DMS79 treated with DMSO at 0.1 percent for 48 hours (cell line): ENCODE results near the gene NUDT21.

Experiments used
- DNase-seq: peaks from one replicate; lab custom pipeline; 2025; lab: John Stamatoyannopoulos, UW

The NUDT21 gene

DNA sequence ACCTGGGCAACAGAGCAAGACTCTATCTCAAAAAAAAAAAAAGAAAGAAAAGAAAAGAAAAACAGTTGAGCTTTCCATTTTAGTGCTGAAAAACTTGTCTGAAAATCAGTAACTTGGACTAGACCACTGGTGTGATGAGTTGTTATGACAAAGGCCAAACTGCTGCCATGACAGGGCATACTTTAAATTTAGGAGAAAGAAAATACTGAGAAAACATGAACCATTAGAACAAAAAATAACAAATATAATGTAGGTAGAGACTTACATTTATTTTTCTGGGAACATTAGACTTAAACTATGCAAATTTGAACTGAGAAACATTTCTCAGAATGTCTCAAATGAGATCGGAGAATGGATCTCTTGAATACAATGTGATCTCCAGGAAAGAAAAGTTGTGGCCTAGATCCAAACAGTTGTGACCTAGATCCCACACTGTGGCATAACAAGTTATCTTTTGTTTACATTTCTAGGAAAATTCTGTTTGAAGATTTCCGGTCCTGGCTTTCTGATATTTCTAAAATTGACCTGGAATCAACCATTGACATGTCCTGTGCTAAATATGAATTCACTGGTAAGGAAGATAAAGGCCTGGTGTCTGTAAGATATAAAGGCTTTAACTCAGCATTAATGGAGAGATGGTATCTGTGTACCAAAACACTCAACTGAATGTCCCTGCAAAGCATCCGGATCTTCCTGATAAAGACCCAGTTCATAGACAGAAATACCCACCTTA is 11.1 kb upstream of the NUDT21 start:
- DNase-seq, result no peak

DNA sequence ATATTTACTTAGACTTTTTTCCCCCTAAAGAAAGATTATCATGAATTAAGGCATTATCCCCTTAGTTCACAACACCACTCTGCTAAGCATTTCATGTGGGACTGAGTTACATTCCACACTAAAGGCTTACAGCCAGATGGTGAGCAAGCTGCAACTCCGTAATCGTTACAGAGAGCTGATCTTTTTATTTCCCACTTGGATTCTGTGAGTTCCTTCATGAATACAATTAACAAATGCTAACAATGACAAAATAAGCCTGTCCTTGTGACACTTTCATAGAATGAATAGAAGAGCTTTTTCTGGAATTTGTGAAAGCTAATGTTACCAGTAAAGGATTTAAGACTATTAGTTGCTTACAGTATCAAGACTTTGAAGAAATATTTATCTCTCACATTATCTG is 9.0 kb upstream of the NUDT21 start:
- no peak for DNase-seq

DNA sequence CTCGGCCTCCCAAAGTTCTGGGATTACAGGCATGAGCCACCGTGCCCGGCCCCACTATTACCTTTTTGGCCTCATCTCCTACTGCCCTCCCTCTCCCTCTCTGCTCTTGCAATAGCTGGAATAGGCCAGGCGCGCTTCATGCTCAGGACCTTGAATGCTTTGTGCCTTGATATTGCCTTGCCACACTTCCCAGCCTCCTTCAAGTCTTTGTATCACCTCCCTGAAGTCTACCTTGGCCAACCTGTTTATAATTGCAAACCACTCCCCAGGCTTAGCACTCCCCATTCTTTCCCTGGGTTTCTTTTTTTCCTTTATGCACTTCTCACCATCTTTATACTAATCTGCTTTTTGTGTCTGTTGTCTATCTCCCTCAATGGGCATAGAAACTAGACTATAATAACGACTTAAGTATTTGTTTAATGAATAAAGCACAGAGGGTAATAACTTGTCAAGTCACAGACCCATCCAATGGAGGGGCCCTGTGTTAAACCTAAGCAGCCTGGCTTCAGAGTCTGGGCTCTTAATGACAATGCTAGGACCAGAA is 6.9 kb upstream of the NUDT21 start:
- DNase-seq, result no peak

DNA sequence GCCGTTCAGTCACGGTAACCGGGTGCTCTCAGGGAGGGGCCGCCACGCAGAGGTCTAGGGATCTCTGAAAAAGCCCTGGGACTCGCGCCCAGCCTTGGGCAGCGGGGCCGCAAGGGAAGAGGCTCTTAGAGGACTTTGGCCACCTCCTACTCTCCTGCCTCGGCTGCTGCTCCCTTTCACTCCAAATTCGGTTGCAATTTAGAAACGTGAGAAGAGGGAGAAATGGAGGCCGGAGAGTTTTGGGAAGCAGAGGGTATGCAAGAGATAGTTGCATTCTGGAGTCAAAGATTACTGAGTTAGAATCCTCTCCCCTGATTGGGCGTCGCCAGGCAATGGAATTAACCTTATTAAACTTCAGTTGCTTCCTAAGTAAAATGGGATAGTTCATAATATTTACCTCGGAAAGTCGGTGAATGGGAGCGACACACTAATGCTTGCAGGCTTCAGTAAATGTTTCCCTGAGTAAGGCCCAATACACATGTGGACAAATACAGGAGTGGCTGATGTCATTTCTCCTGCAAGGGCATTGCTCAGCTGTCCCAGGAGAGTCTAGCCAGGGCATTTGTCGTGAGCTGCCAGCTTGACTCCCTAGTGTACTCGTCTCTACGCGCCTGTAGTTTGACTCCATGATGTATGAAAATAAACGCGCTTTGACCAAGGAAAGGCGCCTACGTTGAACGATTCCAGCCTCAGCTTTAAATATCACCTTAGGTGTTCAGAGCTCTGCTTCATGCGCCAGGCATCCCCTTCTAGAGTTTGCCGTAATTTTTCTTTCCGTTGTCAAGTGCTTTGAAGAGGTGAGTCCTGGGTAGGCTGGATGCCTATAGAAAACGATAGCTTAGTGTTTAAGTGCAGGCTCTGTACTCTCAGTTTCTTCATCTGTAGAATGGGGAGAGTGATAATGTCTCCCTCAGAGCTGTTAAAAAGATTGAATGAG is 889 bp upstream of the NUDT21 start:
- DNase-seq, result peak; percentile 19

DNA sequence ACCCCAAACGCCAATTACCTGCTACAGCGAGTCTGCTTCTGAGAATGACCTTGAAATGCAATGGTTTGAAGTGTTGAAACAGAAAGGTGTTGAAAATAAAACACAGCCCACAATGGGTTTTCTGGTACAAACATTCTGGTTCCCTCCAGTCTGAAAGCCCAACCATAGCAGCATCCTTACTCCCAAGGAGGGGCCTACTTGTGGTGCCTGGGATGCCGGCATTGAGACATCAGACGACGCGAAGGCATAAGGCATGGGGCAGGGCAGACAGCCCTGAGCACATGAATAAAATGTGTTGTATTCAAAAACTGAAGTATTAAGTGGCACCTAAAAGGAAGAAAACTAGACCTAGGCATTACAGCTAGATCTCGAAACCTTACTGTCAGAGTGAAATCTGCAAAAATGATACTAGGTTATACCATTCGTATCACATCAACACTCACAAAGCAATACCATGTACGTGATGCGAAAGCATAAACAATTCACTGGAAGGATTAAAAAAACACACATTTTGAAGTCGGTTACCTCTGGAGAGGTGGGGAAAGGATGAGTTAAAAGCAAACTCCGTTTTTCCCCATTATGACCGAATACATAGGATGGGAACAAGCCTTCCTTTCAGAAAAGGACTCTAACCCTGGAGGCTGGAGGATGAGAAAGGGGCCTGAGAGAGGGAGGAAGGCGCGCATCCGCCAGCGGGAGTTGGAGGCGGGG is 702 bp downstream of the NUDT21 start:
- DNase-seq, result peak; percentile 20

DNA sequence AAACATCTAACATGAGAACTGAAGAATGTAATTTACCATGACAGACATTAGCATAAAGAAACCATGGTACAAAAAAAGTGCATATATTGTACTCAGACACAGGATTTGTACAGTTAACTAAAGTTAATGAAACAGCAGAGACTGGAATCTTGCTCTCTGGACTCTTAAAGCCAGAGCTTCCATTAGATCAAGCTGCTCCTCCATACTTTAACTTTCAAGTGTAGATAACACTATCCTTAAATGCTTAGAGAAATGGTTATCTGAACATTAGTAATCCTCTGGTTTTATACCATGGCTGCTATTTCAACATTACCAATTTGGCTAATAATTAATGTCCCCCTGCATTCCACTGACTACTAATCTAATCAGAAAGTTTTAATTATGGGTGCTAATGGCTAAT is 3.1 kb downstream of the NUDT21 start:
- DNase-seq, result no peak

DNA sequence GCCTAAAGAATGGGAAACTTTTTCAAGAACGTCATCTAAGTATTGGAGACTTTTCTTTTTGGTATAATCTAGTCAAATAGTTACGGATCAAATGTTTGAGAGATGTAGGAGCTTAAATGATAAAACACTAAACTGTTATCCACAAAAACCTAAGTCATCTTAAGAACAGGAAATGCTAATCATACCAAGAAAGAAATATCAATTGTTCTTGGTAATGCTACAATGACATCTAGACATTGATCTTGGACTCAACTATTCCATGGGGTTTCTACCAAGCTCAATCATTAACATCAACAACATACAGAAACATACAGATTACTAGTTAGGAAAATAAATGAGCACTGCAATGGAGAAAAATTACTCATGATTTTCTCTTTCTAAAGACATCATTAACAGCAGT is 3.8 kb downstream of the NUDT21 start:
- DNase-seq, result no peak

DNA sequence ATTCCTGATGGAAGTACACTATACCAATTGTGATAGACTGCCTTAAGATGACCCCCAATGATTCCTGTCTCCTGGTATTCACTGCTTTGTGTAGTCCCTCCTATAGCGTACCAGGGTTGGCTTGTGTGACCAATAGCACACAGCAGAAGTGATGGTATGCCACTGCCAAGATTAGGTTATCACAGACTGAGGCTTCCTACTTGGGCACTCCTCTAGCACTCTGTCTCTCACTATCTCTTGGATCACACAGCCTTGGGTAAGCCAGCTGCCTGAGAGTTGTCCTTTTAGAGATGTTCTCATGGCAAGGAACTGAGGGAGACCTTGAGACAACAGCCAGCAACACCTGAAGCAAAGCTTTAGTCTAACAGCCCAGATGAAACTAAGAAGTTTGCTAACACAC is 13.1 kb downstream of the NUDT21 start:
- DNase-seq, result no peak

DNA sequence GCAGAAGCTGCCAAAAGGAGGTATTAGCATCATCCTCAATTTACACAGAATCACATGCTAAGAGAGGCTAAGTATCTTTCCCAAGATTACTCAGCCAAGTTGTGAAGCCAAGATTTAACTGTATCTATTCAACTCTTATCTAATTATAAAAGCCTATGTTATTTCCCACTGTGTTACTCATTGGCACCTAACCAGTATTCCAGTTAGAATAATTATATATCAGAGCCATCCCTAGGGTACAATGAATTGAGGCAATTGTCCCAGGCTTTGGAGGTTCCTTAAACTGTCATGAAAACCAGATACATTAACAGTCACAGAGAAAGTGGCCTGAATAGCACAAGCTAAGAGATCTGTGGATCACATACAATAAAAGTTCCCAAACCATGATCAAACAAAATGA is 14.9 kb downstream of the NUDT21 start:
- no peak for DNase-seq

DNA sequence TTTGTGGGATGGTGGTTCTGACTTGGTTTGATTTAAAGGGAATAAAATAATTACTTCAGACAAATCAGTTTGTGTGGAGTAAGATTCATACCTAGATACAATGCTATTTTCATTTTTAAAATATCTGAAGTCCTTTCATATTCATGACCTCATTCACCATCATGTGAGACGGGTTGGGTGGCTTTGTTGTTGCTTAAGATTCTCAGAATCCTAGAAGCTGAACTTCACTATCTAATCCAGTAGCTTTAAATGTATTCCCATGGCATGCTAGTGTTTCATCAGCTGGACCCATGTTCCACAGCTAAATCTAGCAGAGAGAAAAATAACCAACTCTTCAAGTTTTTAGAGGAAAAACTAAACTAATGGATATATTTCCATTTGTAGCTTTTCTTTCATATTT is 23.0 kb downstream of the NUDT21 start:
- DNase-seq, result no peak

DNA sequence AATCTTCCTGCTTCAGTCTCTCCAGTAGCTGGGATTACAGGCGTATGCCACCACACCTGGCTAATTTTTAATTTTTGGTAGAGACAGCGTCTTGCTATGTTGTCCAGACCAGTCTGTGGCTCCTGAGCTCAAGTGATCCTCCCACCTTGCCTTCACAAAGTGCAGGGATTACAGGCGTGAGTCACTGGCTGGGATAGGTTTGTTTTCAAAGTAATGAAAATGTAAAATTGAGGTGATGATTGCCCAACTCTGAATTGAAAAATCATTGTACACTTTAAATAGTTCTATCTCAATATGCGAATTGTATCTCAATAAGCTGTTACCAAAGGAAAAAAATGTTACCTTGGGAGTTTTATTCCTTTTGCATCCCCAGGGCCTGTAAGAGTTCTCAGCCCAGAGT is 24.5 kb downstream of the NUDT21 start:
- DNase-seq, result no peak

DNA sequence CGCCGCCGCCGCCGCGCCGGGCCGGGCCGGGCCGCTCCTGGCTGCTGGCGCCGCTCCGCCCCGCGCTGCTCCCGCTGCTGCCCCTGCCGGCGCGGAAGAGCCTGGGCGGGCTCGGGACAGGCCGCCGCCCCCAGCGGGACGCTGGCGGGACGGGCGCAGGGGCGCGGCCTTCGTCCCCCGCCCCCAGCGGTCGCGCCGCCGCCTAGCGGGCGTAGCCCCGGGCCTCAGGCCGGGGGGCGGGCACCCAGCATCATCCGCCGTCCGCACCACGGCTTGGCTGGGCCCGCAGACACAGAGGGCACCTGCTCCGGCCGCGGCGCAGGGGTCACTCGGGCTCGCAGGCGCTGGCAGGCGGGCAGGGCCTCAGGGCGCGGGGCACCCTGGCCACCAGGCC is 25.7 kb downstream of the NUDT21 start, which contains the start of gene AMFR:
TSS of gene AMFR (minus strand) at position 107 of the 394 bp plus-strand sequence. CDS start 218 bp downstream, outside the sequence.
- no peak for DNase-seq

DNA sequence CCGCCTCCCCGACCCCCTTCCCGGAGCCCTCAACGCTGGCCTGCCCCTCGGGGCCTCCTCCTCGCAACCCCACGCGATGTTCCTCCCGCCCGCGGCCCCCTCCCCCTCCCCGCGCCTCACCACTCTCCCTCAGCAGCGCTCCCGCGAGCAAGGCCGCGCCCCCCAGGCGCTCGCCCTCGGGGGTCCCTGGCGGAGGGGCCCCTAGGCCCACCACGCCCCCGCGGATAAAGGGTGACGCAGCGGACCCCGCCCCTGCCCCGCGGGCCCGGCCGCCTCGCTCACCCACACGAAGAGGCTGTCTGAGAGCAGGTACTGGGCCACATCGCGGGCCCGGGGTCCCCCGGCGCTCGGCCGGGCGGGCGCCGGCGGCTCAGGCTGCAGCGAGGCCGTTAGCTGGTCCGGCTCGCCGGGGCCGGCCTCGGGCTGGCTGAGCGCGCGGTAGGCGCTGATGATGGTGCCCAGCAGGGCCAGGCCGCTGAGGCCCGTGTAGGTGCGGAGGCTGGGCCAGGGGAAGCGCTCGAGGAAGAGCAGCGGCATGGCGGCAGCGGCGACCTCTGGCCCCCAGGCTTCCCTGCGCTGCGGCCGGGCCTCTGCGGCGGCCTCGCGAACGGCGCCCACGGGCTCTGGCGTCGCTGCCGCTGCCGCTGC is 26.2 kb downstream of the NUDT21 start:
- DNase-seq, result no peak

DNA sequence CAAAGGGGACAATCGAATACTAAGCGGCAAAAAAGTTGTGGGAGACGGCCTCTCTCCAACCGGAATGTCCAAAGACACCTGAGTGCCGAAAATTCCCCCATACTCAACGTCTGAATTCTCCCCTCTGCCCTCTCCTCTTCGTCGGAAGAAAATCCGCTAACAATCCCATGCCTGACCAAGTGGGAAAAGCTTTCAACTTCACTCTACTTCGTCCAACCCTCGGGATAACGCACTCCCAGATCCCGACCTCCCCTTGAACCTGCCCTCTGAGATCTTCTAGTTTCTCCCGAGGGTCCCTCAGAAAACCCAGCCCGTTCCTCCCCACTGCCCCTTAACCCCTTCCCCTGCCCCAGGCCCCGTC is 26.7 kb downstream of the NUDT21 start:
- no peak for DNase-seq

DNA sequence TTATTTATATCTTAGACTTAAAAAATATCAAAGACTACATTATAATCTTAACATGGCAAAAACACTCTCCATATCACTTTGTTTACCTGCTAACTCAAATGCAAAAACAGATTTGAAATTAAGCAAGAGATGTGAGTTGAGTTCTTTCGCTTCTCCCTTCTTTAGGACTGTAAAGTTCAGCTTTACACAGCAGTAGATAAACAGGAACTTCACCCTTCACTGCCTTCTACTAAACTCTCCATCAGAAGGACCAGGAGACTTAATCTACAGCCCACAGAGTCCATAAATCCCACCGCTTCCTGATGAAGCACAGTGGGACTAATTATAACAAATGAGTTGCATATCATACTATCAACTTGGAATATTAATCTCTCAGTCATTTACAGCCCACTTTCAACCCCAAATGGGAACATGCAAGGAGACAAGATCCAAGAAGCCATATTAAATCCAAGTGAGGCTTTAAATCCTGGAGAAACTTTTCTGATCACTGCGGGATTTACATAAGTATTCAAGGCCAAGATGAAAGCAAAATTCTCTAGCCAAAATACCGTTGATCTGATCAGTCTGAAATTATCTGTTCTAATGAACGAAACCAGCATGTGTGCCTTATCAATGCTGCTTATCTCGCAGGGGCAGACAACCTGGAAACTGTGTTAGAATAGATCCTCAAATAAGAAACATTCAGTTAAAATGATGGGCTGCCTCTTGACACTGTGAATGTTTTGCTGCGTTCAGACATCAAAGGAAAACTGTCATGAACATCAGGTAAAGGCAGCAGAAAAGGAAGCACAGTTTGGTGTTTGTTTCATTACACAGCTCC is 27.3 kb downstream of the NUDT21 start:
- no peak for DNase-seq

DNA sequence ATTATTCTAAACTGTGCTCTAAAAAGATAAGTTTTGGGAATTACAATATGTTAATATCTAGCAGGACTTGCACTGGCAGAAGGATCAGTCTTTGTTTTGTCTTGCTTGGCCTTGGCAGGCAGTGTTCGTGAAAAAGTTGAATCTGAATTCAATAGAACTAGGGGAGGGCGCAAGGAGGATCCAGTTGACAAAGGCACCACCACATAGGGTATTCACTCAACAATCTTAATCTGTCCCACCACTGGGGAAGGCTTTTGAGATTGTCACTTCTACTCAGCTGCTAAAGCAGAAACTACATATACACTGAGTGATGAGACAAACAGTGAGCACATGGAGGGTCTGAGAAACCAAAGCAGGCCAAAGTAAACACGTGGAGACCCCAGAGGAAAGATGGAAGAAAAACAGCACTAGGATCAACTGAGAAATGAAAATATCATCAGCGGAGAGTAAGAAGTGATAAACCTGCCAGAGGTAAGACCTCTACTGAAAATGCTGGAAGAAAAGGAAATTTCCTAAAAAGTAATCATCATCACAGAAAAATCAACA is 28.2 kb downstream of the NUDT21 start:
- no peak for DNase-seq

DNA sequence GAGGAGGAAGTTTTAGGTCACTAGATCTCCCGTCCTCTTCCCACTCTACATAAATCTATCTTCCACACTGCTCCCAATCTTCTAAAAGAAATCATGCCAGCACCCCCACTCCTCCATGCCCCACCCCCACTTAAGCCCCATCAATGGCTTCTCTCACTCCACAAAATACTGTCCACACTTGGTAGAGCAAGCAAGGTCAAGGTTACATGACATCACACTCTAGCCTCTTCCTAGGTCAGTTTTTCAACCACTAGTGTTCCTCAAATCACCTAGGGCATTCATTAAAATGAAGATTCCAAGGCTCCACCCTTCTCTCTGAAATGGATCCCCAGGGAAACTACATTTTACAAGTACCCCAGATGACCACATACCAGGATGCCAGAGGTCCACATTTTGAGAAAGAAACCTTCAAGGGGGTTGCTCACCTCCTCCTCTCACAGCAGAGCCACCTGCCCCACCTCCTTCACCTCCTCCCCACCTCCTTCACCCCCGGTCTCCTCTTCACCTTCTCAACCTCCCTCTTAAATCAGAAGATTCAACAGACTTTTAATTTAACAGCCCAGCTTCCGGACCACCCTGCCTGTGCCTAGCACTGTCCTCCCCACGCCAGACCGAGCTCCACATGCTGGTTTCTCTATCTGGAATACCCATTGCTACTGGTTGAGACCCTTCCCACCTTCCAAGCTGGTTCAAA is 29.0 kb downstream of the NUDT21 start:
- no peak for DNase-seq

DNA sequence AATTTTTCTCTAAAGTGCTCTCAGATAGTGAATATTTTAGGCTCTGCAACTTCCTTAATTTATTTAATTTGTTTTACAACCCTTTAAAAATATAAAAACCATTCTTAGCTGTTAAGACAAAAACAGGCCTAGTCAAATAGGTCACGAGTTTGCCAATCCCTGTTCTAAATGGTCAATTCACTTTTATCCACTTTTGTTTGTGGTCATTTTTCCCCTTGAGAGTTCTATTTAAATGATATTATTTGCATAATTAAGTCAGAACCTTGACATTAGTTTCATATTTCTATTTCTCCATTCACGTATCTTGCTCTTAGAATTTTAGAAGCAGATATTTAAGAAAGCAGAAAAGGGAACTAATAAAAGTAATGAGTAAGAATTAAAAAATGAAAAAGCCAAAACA is 29.8 kb downstream of the NUDT21 start:
- no peak for DNase-seq

DNA sequence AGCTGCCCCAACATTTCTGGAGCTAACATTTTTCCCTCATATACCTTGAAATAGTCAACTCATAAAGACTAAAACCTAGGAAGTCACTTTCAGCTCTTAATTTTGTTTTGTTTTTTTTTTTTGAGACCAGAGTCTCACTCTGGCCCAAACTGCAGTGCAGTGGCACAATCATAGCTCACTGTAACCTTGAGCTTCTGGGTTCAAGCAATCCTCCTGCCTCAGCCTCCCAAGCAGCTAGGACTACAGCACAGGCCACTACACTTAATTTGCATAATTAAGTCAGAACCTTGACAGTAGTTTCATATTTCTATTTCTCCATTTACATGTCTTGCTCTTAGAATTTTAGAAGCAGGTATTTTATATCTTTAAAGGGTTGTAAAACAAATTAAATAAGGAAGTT is 30.5 kb downstream of the NUDT21 start:
- DNase-seq, result no peak
